ENCODE data around the gene SMIM1. TPM values are rescaled to one million over a fixed set of nuclear protein-coding genes. Genes with fewer than 3 reads are reported as not detected.
"Not testable (repeated sequence)": the region's sequence is repeated elsewhere in the genome, so short reads cannot be mapped to it uniquely, and the experiment has no call there.

Gene SMIM1
- total RNA-seq, 1 donor from 2014 or later, result 10.8 TPM

DNA sequence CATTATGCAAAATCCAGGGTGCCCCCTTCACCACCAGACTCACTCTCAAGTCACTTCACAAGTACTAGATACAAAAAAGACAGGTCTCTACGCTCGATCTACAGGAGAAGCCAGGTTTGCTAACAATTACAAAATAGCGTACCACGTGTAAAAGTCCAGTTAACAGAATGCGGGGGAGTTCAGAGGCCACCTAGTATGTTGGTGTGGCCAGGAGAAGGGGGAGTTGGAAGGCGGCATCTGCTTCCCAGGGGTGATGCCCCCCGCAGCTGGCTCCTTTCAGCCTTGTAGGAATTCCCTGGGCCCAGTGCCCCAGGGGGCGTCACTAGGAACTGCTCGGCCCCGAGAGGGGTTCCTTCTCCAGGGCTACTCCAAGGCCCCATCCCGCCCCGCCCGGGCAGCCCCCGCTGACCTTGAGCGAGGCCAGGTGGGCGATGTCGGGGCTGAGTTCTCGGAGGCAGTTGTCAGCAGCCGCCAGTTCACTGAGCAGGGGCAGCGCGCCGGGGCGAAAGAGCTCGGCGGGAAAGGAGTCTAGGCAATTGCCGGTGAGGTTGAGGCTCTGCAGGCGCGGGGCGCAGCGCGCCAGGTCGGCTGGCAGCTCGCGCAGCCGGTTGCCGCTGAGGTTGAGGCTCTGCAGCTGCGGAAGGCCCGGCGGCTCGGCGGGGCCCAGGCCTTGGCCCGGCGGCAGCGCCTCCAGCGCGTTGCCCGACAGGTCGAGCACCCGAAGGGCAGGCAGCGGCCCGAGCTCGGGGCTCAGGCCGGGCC lies 23.1 kb downstream of the SMIM1 start:
- Mint-ChIP-seq H3K9me3 (ENCODE audit: low read depth) (no peaks in the 10 kb centered on the region), H3K4me3 (ENCODE audit: low read depth) (peak overlapping the region; percentile 86), H3K4me1 (ENCODE audit: low read depth) (peaks cover 17% of the 10 kb centered on the region), H3K27ac (peak overlapping the region; percentile 85), H3K36me3 (ENCODE audit: insufficient read depth) (peaks cover 2% of the 10 kb centered on the region), H3K27me3 (peaks cover 7% of the 10 kb centered on the region)
- DNase-seq (ENCODE audit: low spot score, unreplicated experiment), result no peak
- TF ChIP-seq, protein P1, sequence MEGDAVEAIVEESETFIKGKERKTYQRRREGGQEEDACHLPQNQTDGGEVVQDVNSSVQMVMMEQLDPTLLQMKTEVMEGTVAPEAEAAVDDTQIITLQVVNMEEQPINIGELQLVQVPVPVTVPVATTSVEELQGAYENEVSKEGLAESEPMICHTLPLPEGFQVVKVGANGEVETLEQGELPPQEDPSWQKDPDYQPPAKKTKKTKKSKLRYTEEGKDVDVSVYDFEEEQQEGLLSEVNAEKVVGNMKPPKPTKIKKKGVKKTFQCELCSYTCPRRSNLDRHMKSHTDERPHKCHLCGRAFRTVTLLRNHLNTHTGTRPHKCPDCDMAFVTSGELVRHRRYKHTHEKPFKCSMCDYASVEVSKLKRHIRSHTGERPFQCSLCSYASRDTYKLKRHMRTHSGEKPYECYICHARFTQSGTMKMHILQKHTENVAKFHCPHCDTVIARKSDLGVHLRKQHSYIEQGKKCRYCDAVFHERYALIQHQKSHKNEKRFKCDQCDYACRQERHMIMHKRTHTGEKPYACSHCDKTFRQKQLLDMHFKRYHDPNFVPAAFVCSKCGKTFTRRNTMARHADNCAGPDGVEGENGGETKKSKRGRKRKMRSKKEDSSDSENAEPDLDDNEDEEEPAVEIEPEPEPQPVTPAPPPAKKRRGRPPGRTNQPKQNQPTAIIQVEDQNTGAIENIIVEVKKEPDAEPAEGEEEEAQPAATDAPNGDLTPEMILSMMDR (IDR thresholded peaks at IDR 0.05; ENCODE audit: unreplicated experiment), result no peak

DNA sequence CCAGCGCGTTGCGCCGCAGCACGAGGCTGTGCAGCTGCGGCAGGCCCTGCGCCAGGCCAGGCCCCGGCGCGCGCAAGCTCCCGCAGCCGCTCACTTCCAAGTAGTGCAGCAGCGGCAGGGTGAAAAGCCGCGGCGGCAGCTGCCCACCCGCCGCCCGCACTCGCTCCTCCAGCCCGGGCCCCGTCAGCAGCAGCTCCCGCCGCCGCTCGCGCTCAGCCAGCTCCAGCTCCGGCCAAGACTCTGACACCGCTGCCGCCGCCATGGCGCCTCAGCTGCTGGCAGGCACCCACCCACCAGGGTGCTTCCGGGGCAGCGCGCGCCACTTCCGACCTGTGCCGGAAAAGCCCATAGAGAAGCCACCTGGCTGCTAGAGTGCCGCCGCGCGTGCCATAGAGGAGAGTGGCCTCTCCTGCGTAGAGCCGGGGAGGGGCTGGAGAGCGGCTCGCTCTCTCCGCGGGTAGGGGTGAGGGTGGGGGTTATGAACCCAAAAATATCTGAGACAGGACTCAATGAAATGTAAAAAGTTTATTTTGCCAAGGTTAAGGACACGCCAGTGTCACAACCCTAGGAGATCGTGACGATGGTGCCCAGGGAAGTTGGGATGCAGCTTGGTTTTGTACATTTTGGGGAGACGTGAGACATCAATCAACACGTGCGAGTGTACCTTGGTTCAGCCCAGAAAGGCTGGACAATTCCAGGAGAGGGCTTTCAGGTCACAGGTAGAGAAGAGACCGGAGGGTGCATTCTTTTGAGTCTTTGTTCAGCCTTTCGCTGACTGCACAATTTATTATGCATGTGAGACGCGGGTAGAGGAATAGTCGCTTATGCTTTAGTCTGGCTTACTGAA lies 23.9 kb downstream of the SMIM1 start, which contains the start of gene LRRC47:
TSS of gene LRRC47 (minus strand) at position 284 of the 847 bp plus-strand sequence. CDS start at position 262, 22 bp downstream.
- H3K9me3 Mint-ChIP-seq (ENCODE audit: low read depth), result peaks cover 3% of the 10 kb centered on the region
- peak; percentile 76 for DNase-seq (ENCODE audit: low spot score, unreplicated experiment)
- H3K36me3 Mint-ChIP-seq (ENCODE audit: insufficient read depth), result peaks cover 2% of the 10 kb centered on the region
- peaks cover 15% of the 10 kb centered on the region for H3K27me3 Mint-ChIP-seq
- peaks cover 17% of the 10 kb centered on the region for H3K4me1 Mint-ChIP-seq (ENCODE audit: low read depth)
- TF ChIP-seq, protein P1 (IDR thresholded peaks at IDR 0.05; ENCODE audit: unreplicated experiment), result no peak
- H3K27ac Mint-ChIP-seq, result peak within 1 kb of the TSS; percentile 97
- peak within 1 kb of the TSS; percentile 89 for H3K4me3 Mint-ChIP-seq (ENCODE audit: low read depth)

DNA sequence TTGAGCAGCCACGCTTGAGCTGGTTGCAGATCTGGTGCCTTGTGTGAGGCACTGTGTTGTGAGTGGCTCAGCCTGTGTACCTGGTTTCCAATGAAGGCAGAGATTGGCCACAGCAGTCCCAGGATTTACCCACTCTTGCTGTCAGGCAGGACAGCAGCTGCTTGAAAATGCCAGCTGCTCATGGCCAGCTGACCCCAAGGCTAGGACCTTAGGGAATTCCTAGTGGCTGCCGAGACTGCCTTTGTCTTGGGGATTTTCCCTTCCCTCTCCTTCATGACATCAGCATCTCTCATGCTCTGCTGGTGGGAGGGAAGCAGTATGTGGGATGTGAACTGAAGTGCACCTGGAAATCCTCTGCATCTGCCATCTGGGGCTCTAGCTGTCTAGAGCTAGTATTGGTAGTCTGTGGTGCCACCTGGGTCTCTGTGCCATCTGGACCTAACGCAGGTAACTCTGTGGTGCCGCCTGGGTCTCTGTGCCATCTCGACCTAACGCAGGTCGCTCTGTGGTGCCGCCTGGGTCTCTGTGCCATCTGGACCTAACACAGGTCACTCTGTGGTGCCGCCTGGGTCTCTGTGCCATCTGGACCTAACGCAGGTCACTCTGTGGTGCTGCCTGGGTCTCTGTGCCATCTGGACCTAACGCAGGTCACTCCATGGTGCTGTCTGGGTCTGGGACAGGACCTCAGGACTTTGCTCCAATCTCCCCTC lies 27.6 kb downstream of the SMIM1 start:
- Mint-ChIP-seq H3K36me3 (ENCODE audit: insufficient read depth) (no peaks in the 10 kb centered on the region), H3K27ac (no peak overlapping the region), H3K4me3 (ENCODE audit: low read depth) (no peak overlapping the region), H3K27me3 (peaks cover 38% of the 10 kb centered on the region), H3K4me1 (ENCODE audit: low read depth) (peaks cover 11% of the 10 kb centered on the region), H3K9me3 (ENCODE audit: low read depth) (peaks cover 4% of the 10 kb centered on the region)
- TF ChIP-seq, protein P1 (IDR thresholded peaks at IDR 0.05; ENCODE audit: unreplicated experiment), result no peak
- DNase-seq (ENCODE audit: low spot score, unreplicated experiment), result no peak

DNA sequence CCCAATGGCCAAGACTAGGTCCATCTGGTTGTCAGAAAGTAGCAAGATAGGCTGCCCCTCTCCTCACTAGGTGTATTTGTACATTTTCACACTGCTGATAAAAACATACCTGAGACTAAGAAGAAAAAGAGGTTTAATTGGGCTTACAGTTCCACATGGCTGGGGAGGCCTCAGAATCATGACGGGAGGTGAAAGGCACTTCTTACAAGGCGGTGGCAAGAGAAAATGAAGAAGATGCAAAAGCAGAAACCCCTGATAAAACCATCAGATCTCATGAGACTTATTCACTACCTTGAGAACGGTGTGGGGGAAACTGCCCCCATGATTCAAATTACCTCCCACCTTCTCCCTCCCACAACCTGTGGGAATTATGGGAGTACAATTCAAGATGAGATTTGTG lies 28.2 kb downstream of the SMIM1 start:
- H3K27me3 Mint-ChIP-seq, result peaks cover 38% of the 10 kb centered on the region
- not testable (repeated sequence) for DNase-seq (ENCODE audit: low spot score, unreplicated experiment); H3K4me1 Mint-ChIP-seq (ENCODE audit: low read depth); H3K4me3 Mint-ChIP-seq (ENCODE audit: low read depth); H3K27ac Mint-ChIP-seq; H3K36me3 Mint-ChIP-seq (ENCODE audit: insufficient read depth); H3K9me3 Mint-ChIP-seq (ENCODE audit: low read depth)

DNA sequence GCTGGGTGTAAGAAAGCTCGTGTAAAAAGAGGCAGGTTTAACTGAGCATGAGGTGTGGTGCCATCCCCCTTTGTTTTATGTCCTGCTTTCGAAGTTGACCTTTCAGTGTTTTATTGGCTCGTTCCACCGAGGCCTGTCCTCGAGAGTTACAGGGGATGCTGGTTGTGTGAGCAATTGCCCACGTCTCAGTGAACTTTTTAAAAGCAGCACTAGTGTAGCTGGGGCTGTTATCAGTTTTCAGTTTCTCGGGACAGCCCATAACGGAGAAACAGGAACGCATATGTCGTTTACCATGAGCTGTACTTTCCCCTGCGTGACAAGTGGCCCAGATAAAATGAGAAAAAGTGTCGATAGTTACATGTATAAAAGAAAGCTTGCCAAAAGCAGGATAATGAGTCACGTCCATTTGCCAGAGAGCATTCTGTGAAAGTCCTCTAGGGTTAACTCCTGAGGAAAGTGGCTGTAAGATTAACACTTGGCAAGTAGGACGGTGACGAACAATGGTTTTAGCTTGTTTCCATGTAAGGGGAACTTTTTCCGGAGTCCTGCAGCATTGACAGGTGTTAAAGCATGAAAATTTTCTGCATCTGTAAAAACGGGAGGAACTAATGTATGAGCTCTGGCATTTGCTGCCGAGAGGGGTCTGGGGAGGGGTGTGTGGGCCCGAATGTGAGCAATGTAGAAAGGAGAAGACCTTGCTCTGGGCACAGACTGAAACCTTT lies 31.5 kb downstream of the SMIM1 start:
- TF ChIP-seq, protein P1 (IDR thresholded peaks at IDR 0.05; ENCODE audit: unreplicated experiment), result no peak
- Mint-ChIP-seq H3K27ac (no peak overlapping the region), H3K4me3 (ENCODE audit: low read depth) (no peak overlapping the region), H3K36me3 (ENCODE audit: insufficient read depth) (no peaks in the 10 kb centered on the region), H3K27me3 (peaks cover 38% of the 10 kb centered on the region), H3K4me1 (ENCODE audit: low read depth) (no peaks in the 10 kb centered on the region), H3K9me3 (ENCODE audit: low read depth) (peaks cover 16% of the 10 kb centered on the region)
- DNase-seq (ENCODE audit: low spot score, unreplicated experiment), result no peak

DNA sequence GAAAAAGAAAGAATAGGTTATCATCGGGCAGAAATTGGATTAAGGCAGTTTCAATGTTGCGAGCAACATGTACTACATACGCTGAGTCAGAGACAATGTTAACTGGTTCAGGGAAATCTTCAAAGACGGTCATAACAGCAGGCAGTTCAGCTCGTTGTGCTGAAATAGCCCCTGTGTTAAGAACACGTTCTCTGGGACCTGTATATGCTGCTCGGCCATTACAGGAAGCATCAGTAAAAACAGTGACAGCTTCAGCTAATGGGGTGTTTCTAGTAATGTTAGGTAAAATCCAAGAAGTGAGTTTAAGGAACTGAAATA lies 32.0 kb downstream of the SMIM1 start:
- H3K27ac Mint-ChIP-seq; H3K36me3 Mint-ChIP-seq (ENCODE audit: insufficient read depth); H3K4me3 Mint-ChIP-seq (ENCODE audit: low read depth); H3K4me1 Mint-ChIP-seq (ENCODE audit: low read depth); DNase-seq (ENCODE audit: low spot score, unreplicated experiment): not testable (repeated sequence)
- H3K27me3 Mint-ChIP-seq, result peaks cover 38% of the 10 kb centered on the region
- peaks cover 16% of the 10 kb centered on the region for H3K9me3 Mint-ChIP-seq (ENCODE audit: low read depth)

Measured in progenitor cell of endocrine pancreas (in vitro differentiated cells).